ENCODE data around the gene SPG21.
A peak's percentile ranks its signal among the peaks of the same experiment; 100 is the strongest.

SPG21 gene

DNA sequence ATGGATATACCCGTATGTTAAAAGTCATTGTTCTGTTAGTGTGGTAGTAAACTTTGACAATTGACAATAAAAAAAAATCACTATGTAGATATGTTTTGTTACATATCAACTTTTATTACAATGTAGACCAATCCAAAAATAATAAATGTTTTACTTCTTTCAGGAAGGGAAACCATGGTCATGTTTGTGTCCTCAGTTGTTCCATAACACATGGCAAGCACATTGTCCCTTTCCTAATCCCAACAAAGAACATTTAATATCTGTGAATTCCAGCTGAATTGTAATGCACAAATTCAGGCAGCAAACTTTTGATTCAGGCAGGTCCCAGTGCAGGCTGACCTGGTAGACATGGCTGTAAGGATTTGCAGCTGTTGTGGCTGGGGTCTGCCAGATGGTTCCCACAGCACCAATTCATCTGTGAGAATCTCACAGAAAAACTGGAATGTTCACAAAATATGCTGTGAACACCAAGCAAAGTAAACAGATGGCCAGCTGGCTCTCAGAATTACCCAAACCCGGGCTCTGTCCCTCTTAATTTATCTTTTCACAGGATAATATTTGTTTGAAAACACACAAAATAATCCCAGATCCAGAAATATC, 1.9 kb upstream of the SPG21 start:
- DNase-seq (ENCODE audit: low read depth) = no peak

DNA sequence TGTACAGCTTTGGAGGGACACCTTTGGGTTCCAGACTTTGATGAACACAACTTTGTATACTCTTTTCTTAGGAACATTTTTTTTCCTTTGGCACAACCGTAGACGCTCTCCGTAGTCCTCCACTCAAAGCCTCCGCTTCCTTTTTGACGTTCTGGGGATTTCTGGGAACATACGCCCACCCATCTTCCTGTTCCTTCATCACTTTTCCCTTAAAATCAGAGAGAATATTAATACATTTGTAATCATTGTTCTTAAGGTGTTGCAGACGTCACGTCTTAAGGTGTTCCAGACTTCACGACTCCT, 405 bp upstream of the SPG21 start:
- no peak for DNase-seq (ENCODE audit: low read depth)

DNA sequence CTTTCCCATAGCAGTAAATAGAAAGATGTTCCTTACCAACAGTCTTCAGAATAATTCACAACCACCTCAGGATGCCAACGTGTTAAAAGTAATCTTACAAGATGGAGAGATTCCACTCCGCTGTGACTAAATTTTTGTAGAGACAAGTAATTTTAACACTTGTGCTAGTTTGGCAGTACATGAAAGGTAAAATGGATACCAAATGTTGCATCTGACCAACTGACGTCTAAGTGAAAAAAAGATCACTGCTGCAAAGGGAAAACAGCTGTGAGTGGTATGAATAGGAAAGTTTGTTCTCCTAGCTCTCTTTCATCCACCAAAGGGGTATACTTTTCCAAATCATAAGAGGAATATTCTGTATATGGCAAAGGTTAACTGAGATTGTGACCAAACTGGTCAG, 2.6 kb downstream of the SPG21 start:
- DNase-seq (ENCODE audit: low read depth) = peak; percentile 10

DNA sequence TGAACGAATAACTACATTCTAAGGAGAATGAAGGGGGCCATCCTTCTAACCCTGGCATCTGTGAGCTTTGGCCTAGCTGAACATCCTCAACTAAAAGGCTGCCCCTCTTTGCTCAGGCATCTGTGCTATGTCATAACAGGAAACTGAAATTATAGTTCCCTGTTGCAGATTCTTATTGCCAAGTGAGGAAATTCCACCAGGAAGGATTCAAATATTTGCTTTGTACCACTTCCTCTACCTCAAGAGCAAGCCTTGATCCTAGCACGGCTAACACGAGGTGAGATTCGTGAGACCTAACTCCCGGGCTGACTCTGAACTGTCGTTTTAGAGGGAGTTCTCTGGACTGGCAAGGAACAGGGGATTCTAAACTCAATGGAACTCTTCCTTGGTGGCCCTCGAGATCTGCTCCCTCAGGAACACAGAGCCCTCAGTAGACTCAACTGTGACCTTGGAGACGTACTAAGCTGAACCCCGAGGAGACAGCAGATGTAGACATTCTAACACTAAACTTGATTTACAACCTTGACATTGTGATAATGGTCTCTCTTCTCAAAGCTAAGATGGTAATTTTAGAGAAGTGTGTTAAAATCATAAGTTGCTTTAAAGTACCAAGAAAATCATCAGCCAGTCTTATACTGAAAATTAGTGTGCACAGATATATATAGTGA, 4.2 kb downstream of the SPG21 start:
- peak; percentile 27 for DNase-seq (ENCODE audit: low read depth)

DNA sequence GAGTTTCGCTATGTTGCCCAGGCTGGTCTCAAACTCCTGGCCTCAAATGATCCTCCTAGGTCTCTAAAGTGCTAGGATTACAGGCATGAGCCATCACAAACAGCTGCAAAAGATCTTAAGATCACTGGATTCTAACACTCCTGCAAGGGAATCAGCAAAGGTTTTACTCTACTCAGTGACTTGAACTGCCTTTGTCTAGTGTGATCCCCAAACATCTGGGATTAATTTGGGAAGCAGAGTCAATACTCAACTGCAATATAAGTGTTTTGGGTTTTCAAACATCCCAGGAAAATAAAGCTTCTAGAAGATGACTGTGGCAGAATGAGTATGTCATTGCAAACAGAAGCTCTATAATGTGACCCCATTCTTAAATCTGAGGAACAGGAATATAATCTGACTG, 7.2 kb downstream of the SPG21 start:
- peak; percentile 24 for DNase-seq (ENCODE audit: low read depth)

DNA sequence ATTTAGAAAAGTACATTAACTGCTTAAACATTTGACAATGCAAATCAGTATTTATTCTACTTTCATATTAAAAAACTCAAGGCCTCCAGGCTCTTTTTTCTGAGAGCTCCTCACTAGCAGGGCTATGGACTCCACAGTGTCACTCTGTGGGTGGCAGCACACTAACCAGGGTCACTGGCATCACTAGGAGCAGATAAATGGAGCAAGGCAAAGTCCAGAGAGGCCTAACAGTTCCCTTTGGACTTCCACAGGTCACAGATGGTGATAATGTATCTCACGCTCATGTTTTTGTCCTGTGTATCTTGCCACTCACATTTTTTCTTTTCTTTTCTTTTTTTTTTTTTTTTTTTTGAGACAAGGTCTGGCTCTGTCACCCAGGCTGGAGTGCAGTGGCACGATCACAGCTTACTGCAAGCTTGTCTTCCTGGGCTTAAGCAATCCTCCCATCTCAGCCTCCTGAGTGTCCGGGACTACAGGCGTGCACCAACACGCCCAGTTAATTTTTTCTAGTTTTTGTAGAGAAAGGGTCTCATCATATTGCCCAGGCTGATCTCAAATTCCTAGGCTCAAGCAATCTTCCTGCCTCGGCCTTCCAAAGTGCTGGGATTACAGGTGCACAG, 7.8 kb downstream of the SPG21 start:
- no peak for DNase-seq (ENCODE audit: low read depth)

DNA sequence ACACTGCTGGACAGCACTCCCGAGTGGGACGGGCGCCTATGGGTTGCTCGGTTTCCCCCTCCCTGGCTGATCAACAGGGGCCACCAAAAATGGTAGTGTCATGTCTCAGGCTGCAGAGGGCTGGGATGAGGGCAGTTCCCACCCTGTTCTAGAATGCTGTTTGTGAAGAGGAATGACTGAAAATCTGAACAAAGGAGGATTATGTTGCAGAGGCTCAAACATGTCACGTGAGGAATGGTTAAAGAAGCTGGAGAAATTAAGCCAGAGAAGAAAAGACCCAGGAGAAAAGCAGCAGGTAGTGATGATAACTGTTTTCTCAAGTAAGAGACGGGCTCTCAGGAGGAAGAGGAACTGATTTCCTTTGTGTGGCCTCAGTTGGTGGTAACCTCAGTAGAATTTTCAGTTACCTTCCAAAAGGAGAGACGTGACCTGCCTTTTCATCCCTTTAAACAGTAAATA, 10.4 kb downstream of the SPG21 start:
- DNase-seq (ENCODE audit: low read depth) = no peak

DNA sequence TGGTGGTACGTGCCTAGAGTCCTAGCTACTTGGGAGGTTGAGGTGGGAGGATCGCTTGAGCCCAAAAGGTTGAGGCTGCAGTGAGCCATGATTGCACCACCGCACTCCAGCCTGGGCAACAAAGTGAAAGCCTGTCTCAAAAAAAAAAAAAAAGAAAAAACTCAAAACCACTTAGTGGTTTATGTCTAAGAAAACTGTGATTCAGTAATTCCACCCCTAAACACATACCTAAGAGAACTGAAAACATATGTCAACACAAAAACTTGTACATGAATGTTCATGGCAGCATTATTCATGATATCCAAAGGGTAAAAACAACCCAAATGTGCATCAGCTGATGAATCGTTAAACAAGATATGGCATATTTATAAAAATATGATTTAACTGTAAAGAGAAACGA, 14.3 kb downstream of the SPG21 start:
- no peak for DNase-seq (ENCODE audit: low read depth)

DNA sequence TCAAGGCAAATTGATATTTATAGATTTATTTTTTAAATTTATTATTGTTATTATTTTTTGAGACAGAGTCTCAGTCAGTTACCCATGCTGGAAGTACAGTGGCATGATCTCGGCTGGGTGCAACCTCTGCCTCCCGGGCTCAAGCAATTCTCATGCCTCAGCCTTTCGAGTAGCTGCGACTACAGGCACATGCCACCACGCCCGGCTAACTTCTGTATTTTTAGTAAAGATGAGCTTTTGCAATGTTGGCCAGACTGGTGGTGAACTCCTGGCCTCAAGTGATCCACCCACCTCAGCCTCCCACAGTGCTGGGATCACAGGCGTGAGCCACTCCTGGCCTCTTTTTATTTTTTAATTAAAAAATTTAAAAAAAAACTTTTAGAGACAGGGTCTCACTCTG, 19.0 kb downstream of the SPG21 start:
- no peak for DNase-seq (ENCODE audit: low read depth)

DNA sequence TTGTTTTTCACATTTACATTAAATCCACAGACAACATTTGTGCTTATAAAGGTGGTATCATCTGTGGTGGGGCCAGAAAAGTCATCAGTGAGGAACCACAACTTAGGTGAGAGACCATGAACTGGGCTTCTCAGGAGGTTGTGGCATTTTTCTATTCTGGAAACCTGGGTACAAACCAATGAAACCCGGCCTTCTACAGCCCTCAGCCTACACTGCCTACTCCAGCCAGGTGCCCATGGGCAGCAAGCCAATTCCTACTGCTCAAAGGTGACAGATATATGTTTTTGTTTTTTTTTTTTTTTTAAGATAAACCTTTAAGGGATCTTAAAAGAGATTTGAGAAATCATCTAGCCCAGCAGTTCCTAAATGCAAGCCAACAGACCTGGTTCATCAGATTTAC, 20.3 kb downstream of the SPG21 start:
- no peak for DNase-seq (ENCODE audit: low read depth)

DNA sequence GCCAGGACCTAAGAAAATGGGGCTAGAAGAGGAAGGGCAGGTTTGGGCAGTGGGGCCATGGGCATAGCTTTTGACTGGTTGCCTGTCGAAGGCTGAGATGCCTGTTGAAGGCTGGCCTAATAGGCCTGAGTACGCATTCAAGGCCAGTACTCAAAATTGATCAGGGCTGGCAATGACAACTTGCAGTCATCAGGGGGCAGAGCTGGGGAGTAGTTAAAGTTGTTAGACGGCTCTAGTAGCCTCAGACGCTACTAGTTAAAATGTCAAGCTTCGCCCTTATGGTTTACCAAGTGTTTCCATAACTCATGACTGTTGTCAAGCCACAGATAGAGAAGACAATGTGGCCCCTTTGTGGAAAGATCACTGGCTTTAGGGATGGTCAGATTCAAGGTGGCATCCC, 28.7 kb downstream of the SPG21 start:
- DNase-seq (ENCODE audit: low read depth) = no peak

DNA sequence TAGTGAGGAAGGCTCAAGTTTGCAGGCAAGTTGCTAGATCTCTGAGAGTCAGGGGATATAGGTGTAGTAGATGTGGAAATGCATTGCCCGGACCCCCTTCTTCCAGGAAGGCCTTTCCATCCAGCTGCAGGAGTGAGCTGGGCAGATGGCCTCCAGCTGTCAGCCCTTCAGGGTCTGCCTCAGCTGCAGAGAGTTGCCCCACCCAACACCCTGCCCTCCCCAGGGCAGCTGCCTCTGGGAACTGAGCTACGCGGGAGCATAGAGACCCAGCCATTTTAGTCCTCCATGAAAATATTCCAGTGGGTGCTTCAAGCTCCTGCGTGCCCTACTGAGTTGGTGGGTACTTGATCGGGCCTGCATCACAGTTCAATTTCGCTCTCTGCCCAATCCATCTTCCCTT, 29.6 kb downstream of the SPG21 start:
- DNase-seq (ENCODE audit: low read depth) = no peak

DNA sequence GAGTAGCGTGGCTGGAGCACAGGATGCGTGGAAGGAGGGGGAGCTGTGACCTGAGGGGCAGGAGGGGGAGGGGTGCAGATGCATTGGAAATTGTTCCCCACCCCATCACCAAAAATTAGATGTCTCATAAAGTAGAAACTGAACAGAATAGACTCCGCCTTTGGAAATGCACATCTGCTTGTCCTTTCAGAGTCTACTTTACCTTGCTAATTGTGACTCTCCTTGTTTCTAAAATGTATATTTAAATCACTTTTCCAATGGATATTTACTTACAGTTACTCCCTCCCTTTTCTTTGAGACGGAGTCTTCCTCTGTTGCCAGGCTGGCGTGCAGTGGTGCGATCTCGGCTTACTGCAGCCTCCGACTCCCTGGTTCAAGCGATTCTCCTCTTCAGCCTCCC, 30.6 kb downstream of the SPG21 start:
- no peak for DNase-seq (ENCODE audit: low read depth)

DNA sequence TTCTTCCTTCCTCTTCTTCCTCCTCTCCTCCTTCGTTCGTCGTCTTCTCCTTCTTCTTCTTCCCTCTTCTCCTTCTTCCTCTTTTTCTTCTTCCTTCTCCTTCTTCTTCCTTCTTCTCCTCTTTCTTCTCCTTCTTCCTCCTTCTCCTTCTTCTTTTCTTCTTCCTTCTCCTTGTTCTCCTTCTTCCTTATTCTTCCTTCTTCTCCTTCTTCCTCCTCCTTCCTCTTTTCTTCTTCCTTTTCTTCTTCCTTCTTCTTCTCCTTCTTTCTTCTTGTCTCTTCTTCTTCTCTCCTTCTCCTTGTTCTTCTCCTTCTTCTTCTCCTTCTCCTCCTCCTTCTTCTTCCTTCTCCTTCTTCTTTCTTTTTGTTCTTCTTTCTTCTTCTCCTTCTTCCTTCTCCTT, 35.3 kb downstream of the SPG21 start:
- no peak for DNase-seq (ENCODE audit: low read depth)

DNA sequence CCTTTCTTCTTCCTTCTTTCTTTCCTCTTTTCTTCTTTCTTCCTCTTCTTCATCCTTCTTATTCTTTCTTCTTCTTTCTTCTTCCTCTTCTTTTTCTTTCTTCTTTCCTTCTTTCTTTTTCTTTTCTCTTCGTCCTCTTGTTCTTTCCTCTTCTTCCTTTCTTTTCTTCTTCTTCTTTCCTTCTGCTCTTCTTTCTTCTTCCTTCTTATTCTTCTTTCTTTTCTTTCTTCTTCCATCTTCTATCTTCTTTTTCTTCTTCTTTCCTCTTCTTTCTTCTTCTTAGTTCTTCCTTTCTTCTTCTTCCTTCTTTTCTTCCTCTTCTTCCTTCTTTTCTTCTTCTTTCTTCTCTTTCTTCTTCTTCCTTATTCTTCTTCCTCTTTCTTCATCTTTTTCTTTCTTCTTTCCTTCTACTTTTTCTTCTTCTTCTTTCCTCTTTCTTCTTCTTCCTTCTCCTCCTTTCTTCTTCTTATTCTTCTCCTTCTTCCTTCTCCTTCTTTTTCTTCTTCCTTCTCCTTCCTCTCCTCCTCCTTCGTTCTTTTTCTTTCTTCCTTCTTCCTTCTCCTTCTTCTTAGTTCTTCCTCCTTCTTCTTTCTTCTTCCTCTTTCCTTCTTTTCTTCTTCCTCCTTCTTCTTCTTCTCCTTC, 37.8 kb downstream of the SPG21 start:
- no peak for DNase-seq (ENCODE audit: low read depth)

DNA sequence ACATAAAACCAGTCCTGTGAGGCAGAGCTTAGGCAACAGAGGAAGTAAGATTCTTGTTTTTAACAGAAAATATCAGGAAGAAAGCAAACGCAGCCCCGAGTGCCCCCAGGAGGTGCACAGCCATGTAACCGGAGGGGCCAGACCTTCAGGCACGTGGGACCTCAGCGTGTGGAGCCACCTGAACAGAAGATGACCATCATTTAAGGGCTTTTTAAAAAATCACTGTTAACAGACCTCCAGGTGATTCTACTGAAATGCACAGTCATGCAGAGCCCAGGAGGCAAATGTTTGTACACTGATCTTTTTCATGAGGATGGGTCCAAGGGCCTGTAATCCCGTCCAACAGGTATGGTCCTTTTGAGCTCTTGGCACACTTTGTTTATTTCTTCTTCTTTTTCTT, 38.8 kb downstream of the SPG21 start:
- no peak for DNase-seq (ENCODE audit: low read depth)

DNA sequence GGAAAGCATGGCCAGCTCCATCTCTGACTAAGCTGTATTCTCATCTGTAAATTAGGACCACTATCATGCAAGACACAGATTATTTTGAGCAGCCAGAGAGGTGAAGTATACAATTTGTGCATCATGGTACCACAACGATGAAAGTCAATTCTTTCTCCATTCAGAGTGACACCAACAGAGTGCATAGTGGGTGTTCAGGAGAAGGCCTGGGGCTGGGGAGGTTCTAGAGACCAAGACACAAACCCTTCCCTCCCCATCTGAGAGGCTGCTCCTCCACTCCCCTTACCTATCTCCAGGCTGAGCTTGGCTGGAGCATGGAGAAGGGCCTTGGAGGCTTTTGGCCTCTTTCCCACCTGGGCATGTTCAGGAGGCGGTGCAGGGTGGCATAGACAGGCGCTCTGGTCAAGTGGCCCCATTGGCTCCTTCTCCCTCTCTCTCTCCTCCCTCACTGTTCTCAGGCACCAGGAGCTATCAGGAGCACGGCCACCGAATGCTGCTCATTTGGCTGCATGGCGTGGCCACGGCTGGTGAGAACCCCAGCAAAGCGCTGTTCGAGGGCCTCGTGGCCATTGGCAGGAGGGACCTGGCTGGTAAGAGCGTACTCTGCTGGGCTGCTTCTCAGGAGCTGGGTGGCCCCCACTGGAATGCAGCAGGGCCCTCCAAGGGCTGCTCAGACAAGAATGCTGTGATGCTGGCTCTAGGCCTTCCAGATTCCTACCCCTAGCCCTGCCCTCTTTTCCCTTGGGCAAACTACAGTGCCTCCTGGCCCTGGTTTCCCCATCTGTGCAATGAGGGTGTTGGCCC, 40.1 kb downstream of the SPG21 start:
- no peak for DNase-seq (ENCODE audit: low read depth)

DNA sequence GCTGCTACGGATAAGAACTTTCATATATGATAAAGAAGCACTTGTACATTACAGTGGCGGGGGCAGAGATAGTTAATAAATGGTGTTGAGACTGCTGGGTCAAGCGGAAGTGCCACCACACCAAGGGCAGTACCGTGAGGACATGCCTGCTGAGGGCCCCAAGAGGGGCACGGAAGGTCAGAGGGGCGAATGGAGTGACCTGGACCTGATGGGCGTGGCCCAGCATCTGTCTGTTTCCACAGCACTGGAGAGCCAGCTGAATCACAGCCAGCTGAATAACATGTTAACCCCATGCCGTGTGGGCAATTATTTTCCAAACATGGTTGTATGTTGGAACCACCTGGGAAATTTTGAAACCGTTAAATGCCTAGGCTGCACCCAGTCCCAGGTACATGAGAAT, 40.8 kb downstream of the SPG21 start:
- DNase-seq (ENCODE audit: low read depth) = no peak

DNA sequence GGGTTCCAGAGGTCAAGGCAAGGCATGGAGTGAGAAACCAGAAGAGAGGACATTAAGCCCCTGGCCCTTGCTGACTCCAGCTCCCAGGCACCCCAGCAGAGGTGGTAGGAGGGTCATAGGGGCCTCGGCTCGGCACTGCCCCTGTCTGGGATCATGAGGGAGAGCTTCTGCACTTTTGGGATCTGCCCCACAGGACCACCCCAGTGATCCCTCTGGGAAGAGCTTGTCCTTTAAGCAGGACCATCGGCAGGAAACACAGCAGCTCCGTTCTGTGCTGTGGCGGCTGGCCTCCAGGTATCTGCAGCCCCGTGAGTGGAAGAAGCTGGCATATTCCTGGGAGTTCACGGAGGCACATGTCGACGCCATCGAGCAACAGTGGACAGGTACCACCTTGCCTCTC, 42.5 kb downstream of the SPG21 start:
- no peak for DNase-seq (ENCODE audit: low read depth)

DNA sequence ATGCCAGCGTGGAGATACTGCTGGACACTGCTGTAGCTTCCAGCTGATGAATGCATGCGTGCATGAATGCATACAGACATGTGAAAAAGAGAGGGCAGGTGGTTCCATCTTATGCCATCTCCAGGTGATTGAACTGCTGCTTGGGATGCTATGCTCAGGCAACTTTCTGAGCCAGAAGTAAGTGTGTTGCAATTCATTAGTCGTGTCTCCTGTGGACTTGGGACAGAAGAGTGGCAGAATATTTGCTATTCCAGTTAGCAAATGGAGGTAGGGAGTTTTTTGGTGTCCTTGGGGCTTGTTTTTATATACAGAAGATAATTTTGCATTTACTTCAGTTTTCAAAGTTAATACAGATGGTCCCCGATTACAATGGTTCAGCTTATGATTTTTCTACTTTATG, 44.8 kb downstream of the SPG21 start:
- no peak for DNase-seq (ENCODE audit: low read depth)

DNA sequence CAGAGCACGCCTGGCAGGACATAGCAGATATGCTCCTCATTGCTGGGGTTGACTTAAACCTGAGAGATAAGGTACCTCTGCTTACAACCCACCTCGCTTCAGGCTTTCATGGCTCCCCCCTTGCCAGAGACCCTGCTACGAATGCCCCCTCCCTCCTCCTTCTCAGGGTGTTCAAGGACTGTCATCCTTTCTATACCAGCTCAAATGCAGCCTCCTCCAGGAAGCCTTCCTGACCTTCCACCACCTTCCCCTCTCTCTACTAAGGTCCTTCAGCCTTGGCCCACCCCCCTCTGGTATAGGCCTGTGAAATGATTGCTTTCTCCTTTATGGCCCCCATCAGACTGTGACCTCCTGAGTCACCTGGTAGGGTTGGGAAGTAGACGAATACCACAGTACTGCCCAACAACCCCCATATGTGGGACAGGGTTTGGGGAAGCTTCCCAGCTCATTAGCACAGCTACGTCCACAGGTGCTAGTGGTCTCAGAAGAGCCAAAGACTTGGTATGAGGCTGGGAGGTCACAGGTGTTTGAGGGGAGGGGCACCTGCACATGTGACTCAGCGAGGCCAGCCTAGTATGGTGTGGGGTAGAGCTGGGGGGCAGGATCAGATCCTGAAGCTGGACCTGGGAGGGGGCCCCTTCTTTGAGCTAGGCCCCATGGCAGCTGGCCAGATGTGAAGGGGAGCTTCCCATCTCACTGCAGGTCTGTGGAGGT, 46.0 kb downstream of the SPG21 start:
- no peak for DNase-seq (ENCODE audit: low read depth)

DNA sequence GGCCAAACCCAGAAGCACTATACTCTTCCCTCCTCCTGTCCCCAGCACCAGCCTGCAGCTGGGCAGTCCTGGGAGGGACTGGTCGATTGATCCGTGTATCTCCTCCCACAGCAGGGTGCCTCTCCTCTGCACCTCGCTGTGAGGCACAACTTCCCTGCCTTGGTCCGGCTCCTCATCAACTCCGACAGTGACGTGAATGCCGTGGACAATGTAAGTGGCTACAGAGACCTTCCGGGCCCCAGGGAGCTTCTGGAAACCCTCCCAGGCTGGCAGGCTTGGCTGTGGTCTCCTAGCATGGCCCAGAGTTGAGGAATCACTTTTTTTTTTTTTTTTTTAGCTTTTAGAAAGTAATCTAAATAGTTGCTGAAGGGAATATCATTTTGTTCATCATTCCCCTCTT, 47.4 kb downstream of the SPG21 start:
- DNase-seq (ENCODE audit: low read depth) = no peak

Measured in GM04504 (cell line).